ENCODE measurements around the gene HOXD4. TPM values are rescaled to one million over a fixed set of nuclear protein-coding genes. Genes with fewer than 3 reads are reported as not detected.

The HOXD4 gene
- total RNA-seq, 1 experiment from 2014 or later = 0.61 TPM

DNA sequence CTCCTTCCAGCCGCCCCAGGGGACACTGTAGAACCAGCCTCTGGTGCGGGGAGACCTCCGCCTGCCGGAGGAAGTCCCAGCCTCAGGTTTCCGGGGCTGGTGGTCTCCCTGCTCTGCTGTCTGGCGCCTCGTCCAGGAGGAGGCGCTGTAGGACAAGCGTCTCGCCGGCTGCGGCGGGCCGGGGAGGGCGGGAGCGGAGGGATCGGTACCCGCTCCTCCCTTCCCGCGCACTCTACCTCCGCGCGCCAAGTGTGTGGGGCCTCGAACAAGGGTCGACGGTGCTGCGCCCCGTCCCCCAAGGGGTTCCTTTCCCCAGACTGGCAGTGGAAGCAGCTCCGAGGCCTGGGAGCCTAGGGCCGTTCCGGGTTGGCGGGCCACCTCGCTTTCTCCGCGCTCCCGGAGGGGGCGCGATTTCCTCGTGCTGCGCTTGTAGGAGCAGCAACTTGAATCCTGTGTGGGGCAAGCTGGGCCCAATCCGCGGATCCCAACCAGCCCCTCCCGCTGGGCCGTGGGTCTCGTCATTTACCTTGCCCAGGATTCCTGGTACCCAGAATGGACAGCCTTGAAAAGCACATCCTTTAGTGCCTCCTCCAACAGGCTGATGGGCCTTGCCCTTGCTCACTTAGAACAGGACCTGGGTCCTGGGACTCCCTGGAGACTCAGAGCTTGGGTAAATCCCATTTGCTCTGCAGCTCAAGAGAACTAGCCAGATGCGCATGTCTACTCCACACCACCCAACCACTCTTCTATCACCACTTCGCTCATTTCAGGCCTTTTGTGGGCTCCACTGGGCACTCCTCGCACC lies 10.6 kb upstream of the HOXD4 start (continued):
- peak; percentile 39; the same call in 1 of the 2 replicates for TF ChIP-seq ZFX (IDR thresholded peaks at IDR 0.05)
- no peak for TF ChIP-seq SP1 (IDR thresholded peaks at IDR 0.05; ENCODE audit: low read depth)
- no peak for TF ChIP-seq JUND (IDR thresholded peaks at IDR 0.05)
- TF ChIP-seq, protein P1, sequence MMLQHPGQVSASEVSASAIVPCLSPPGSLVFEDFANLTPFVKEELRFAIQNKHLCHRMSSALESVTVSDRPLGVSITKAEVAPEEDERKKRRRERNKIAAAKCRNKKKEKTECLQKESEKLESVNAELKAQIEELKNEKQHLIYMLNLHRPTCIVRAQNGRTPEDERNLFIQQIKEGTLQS (IDR thresholded peaks at IDR 0.05) = no peak
- no peak for TF ChIP-seq SIN3A (IDR thresholded peaks at IDR 0.05; ENCODE audit: low read depth)
- TF ChIP-seq CBX3 (IDR thresholded peaks at IDR 0.05; ENCODE audit: low read depth) = peak; percentile 58; the same call in 1 of the 2 replicates
- TF ChIP-seq EZH2 (IDR thresholded peaks at IDR 0.05) = no peak
- TF ChIP-seq, protein P2, sequence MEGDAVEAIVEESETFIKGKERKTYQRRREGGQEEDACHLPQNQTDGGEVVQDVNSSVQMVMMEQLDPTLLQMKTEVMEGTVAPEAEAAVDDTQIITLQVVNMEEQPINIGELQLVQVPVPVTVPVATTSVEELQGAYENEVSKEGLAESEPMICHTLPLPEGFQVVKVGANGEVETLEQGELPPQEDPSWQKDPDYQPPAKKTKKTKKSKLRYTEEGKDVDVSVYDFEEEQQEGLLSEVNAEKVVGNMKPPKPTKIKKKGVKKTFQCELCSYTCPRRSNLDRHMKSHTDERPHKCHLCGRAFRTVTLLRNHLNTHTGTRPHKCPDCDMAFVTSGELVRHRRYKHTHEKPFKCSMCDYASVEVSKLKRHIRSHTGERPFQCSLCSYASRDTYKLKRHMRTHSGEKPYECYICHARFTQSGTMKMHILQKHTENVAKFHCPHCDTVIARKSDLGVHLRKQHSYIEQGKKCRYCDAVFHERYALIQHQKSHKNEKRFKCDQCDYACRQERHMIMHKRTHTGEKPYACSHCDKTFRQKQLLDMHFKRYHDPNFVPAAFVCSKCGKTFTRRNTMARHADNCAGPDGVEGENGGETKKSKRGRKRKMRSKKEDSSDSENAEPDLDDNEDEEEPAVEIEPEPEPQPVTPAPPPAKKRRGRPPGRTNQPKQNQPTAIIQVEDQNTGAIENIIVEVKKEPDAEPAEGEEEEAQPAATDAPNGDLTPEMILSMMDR (IDR thresholded peaks at IDR 0.05 in 2 of 3, conservative IDR thresholded peaks at IDR 0.05 in 1 of 3; ENCODE audit: borderline replicate concordance in 1 of 3, insufficient read depth in 1 of 3, low read depth in 2 of 3, low read length in 2 of 3) = peak; percentile 83 to 97 (median 86)

DNA sequence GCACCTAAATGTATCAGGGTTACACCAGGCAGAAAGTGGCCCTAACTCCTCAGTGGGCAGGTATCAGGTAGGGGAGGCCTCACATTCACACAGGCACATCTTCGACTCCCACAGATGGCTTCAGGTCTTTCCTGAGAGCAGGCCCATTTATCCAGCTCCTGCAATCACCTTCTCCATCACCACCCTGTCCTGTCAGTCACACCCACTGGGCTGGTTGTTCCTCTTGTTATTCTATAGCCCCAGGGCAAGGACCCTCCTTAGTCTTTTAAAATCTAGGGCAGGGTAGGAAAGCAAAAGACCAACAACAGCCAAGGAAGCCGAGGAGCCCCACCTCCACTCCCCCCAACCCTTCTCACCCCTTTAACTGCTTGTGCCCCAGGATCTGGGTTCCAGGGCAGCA lies 9.1 kb upstream of the HOXD4 start:
- Histone ChIP-seq H3K4me2 (ENCODE audit: low read length) (no peak overlapping the region), H3K9me3 (ENCODE audit: control insufficient read depth in 1 of 2, insufficient read depth in 1 of 2, low read depth in 1 of 2, low read length in 2 of 2) (no peaks in the 10 kb centered on the region), H3K79me2 (ENCODE audit: insufficient read depth, low read length) (no peaks in the 10 kb centered on the region), H3K27ac (ENCODE audit: low read depth, low read length) (no peak overlapping the region), H3K36me3 (ENCODE audit: control insufficient read depth in 1 of 2, insufficient read depth in 2 of 2, low read length in 2 of 2) (no peaks in the 10 kb centered on the region), H4K20me1 (ENCODE audit: insufficient read depth) (no peaks in the 10 kb centered on the region), H3K27me3 (ENCODE audit: insufficient read depth, low read length) (no peaks in the 10 kb centered on the region), H2AFZ (ENCODE audit: low read depth, low read length, poor library complexity, severe bottlenecking) (no peak overlapping the region), H3K9ac (ENCODE audit: low read length) (no peak overlapping the region), H3K4me1 (ENCODE audit: control insufficient read depth in 1 of 2, insufficient read depth in 2 of 2, low read length in 2 of 2) (peaks cover 2 to 12% of the 10 kb centered on the region in 2 experiments; a peak in 3 of 4 replicates), H3K9me2 (ENCODE audit: insufficient read depth) (no peaks in the 10 kb centered on the region), H3K4me3 (replicated peaks in 1 of 2; ENCODE audit: low read depth in 1 of 2, low read length in 2 of 2) (no peak overlapping the region)
- DNase-seq (ENCODE audit: low read depth, low spot score) = no peak
- intact Hi-C loops (cut with micrococcal nuclease) = no loop called here
- ChIA-PET POLR2A (no interaction called here), CTCF (interaction anchor here (6.5 kb wide), 1 partner anchor 314 kb away, joined by 109 read pairs; no protein-coding TSS in a partner anchor), RAD21 (ENCODE audit: low non-redundant PET in 1 of 2, low total read pairs in 2 of 2, uncharacterized antibody in 2 of 2, unreplicated experiment in 2 of 2) (no interaction called here)
- TF ChIP-seq, protein P1 (IDR thresholded peaks at IDR 0.05) = no peak
- BruUV-seq (replicated peaks) = no TSS peak
- ATAC-seq = no peak
